ENCODE results near the gene DIDO1.

- TF ChIP-seq SMC3 (IDR thresholded peaks at IDR 0.05; ENCODE audit: low read depth, low read length): peak; percentile 21; the same call in 1 of the 2 replicates
- peak; percentile 60 for TF ChIP-seq CTCF (conservative IDR thresholded peaks at IDR 0.05; ENCODE audit: low read depth, low read length)
Measured at GRCh38 chr20:62926229-62927127, at the start of gene DIDO1.

All from IMR-90 (cell line).